Measurements from ENCODE around the gene CSMD2.

Gene CSMD2

DNA sequence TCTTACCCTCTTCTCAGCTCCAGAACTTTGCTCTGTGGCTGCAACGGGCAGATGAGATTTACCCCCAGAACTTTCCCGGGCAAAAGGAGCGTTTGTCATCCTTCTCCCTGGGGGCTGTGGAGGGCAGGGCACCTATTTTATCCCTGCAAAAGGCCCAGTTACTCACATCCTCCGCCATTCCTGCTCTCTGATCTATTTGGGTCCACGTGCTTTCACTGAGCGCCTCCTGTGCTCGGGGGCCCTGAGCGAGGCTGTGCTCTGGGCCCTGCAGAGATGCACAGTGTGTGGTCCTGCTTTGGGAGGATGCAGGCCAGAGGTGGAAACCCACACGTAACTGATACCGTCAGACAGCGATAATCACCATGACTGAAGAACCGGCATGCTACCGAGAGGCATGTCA, 2.4 kb upstream of the CSMD2 start:
- H3K4me3 Mint-ChIP-seq = no peak overlapping the region
- ATAC-seq (replicated peaks; ENCODE audit: extremely low read depth, poor library complexity, severe bottlenecking) (no peak), DNase-seq (ENCODE audit: low spot score in 2 of 2) (no peak)
- no peak overlapping the region for H3K27ac Mint-ChIP-seq (ENCODE audit: low read depth)
- H3K4me1 Mint-ChIP-seq = peaks cover 5% of the 10 kb centered on the region
- no peaks in the 10 kb centered on the region for H3K36me3 Mint-ChIP-seq (ENCODE audit: insufficient read depth)
- H3K27me3 Mint-ChIP-seq = peaks cover 70% of the 10 kb centered on the region
- no peaks in the 10 kb centered on the region for H3K9me3 Mint-ChIP-seq

DNA sequence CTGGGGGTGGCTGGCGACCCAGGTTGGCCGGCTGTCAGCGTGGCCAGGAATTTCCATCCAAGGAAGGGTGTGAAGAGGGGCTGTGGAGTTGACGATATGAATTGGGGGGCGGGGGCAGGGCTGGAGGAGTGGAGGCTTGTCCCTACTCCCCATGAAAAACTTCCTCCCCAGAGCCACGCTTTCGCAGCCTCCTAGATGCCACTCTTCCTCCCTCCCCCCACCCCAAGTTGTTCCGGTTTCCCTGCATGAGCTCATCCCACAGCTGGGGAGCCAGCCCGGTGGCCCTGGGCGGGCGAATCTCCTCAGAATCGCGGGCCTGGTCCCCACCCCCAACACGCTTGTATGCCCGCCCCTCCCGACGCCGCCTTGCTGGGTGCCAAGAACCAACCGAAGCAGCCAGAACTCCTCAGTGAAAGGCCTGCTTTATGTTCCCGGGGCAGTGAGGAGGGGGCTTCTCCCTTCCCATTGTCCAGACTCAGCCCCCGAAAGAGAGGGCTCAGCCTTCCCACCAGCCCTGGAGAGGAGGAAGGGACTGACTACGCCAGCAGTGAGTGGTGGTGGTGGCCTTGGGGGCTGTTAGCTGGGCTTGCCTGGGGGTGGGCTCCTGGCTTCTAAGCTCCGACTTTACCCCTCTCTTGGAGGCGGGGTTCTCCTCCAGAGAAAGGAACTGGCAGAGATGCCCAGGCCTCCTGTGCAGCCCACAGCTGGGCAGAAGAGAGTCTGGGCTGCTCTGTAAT, 1.8 kb upstream of the CSMD2 start:
- Mint-ChIP-seq H3K4me1 (peaks cover 5% of the 10 kb centered on the region), H3K9me3 (no peaks in the 10 kb centered on the region), H3K36me3 (ENCODE audit: insufficient read depth) (no peaks in the 10 kb centered on the region), H3K4me3 (no peak overlapping the region), H3K27me3 (peaks cover 76% of the 10 kb centered on the region), H3K27ac (ENCODE audit: low read depth) (no peak overlapping the region)
- ATAC-seq (replicated peaks; ENCODE audit: extremely low read depth, poor library complexity, severe bottlenecking) (no peak), DNase-seq (ENCODE audit: low spot score in 2 of 2) (no peak)

DNA sequence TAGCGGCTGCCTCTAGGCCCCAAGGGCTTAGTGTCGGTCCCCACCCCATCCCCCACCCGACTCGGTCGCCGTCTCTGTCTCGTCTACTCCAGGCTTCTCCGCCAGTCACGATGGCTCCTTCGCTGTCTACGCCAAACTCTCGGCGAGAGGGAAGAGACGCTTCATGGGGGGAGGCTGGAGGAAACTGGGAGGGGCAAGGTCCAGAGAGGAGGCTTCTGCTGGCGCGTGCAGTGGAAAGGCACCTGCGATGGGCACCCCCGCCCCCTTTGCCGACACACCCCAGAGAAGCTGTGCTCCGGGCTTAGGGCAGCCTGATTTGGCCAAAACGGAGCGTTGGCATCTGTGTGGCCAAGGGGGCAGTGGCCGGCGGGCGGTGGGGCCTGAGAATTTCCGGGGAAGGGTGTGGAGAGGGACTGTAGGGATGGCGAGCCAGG, 1.2 kb upstream of the CSMD2 start:
- no peaks in the 10 kb centered on the region for H3K36me3 Mint-ChIP-seq (ENCODE audit: insufficient read depth)

DNA sequence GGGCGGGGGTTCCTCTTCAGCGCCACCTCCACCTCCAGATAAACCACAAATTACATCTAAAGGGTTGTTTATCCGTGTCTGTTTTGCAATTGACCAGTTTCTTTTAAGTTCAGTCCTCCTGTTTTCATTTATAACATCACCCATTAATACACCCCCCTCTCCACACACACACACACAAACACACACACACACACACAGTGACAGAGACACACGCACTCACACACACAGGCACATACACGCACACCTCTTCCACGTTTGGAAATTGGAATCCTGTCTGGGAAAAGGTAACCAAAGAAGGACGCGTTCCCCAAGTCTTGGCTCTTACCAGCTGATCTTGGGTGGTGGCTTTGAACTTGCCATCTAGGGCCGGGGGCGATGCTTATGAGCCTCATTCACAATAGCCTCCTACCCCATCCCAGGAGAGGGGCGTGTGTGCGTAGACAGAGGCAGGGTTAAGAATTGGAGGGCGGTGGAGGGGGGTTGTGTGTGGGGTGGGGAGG, 442 bp upstream of the CSMD2 start:
- ATAC-seq (replicated peaks; ENCODE audit: extremely low read depth, poor library complexity, severe bottlenecking) = no peak
- H3K36me3 Mint-ChIP-seq (ENCODE audit: insufficient read depth) = no peaks in the 10 kb centered on the region
- no peaks in the 10 kb centered on the region for H3K9me3 Mint-ChIP-seq
- H3K27ac Mint-ChIP-seq (ENCODE audit: low read depth) = no peak overlapping the region
- DNase-seq (ENCODE audit: low spot score in 2 of 2) = no peak
- peaks cover 5% of the 10 kb centered on the region for H3K4me1 Mint-ChIP-seq
- peak overlapping the region; percentile 1 for H3K4me3 Mint-ChIP-seq
- peaks cover 77% of the 10 kb centered on the region for H3K27me3 Mint-ChIP-seq

More for the DNA sequence above, 1.2 kb upstream of the CSMD2 start:
- ATAC-seq (replicated peaks; ENCODE audit: extremely low read depth, poor library complexity, severe bottlenecking) = no peak
- H3K4me1 Mint-ChIP-seq = peaks cover 5% of the 10 kb centered on the region
- no peak overlapping the region for H3K27ac Mint-ChIP-seq (ENCODE audit: low read depth)
- DNase-seq (ENCODE audit: low spot score in 2 of 2) = no peak
- H3K4me3 Mint-ChIP-seq = no peak overlapping the region
- H3K9me3 Mint-ChIP-seq = no peaks in the 10 kb centered on the region
- peaks cover 77% of the 10 kb centered on the region for H3K27me3 Mint-ChIP-seq

DNA sequence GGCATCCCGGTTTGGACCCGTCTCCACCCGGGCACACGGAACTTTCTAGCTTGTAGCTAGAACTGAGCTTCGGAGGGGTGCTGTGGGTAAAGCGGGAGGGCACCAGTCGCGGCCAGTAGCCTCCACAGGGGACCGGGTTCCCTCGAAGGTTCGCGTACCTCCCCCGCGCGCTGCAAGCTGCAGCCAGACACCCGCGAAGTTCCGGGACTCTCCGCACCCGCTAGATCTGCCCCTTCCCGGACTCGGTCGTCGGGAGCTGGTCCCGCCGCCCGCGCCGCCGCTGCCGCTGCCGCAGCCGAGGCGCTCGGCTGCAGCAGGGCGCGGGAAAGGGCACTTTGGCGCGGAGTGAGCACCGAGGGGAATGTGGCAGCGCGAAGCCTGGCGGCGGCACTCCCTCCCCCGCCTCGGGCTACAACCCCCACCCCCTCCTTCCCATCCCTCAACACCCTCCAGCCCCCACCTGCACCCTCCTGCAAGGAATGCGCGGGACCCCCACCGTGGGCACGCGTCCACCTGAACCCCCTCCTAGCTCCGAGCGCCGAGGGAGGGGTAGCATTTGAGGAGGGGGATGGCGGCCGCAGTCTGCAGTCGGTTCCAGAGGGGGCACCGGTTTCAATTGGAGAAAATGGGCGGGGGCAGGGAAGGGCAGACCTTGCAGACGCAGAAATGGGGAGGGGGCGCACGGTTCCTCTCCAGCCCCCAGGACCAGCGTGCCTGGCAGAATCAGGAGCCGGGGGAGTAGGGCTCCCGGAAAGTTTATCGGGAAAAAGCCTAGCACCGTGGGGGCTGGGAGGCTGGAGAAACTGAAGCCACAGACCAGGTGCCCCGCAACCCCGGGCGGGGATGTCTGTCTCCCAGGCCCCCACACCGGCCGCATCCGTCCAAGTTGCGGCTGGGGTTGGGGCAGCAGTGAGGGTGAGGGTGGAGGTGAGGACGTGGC, 968 bp downstream of the CSMD2 start:
- H3K9me3 Mint-ChIP-seq = no peaks in the 10 kb centered on the region
- DNase-seq (ENCODE audit: low spot score in 2 of 2) (no peak), ATAC-seq (replicated peaks; ENCODE audit: extremely low read depth, poor library complexity, severe bottlenecking) (no peak)
- H3K36me3 Mint-ChIP-seq (ENCODE audit: insufficient read depth) = no peaks in the 10 kb centered on the region
- peaks cover 77% of the 10 kb centered on the region for H3K27me3 Mint-ChIP-seq
- H3K4me1 Mint-ChIP-seq = peaks cover 5% of the 10 kb centered on the region
- no peak overlapping the region for H3K4me3 Mint-ChIP-seq
- no peak overlapping the region for H3K27ac Mint-ChIP-seq (ENCODE audit: low read depth)

DNA sequence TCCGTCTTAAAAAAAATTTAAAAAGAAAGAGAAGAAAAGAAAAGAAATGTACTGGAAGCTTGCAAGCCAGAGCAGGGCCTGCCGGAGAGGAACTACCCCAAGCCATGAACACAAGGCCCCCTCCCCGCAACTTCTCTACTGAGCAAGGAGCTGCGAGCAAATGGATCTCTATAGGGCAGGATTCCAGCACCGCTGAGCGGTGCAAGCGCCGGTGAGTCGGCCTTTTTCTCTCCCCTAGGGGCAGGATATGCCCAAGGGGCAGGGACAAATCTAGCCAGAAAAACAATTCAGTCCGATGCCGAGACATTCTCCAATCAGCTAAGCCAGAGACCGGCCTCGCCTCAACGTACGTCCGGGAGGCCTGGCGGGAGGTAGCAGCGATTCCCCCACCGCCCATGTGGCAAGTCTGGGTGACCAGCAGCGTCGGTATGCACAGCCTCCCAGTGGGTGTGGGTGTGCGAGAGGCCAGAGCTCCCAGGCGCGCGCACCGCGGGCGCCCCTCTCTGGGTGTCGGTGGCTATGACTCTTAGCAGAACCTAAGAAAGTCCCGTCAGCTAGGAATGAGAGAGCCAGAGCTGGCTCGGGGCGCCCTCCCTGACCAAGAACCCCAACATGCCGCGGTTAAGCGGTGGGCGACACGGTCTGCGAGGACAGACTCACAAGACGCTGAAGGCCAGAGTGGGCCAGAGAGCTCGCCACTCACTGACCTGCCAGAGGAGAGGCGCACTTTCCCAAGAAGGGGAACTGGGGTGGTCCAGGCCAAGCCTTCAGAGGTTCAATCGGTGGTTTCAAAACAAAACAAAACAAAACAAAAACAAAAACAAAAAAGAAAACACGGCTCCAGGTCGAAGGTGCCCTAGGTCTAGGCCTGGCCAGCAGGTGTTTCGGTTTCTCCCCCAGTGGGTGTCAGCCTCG, 1.9 kb downstream of the CSMD2 start:
- no peak for ATAC-seq (replicated peaks; ENCODE audit: extremely low read depth, poor library complexity, severe bottlenecking)
- DNase-seq (ENCODE audit: low spot score in 2 of 2) = no peak
- no peaks in the 10 kb centered on the region for H3K36me3 Mint-ChIP-seq (ENCODE audit: insufficient read depth)
- H3K27me3 Mint-ChIP-seq = peaks cover 76% of the 10 kb centered on the region
- H3K9me3 Mint-ChIP-seq = no peaks in the 10 kb centered on the region
- no peak overlapping the region for H3K27ac Mint-ChIP-seq (ENCODE audit: low read depth)
- H3K4me3 Mint-ChIP-seq = peak overlapping the region; percentile 41
- H3K4me1 Mint-ChIP-seq = peaks cover 5% of the 10 kb centered on the region

DNA sequence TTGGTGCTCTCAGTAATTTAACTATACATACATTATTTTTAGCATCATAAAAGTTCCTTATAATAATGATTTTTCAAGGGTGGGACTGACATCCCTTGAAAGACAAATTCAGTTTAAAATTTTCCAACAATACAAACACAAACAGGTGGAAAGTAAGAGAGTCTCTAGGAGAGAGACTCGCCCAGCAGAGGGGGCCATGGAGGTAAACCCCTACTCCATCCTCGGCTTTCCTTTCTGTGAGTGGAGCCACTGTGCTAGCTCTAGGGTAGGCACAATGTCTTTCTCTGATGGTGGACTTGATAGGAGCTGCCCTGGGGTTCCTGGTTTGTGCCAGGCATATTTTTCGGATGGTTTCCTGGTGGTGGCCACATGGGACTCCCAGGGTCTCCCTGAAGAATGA, 8.3 kb downstream of the CSMD2 start:
- Mint-ChIP-seq H3K27me3 (peaks cover 82% of the 10 kb centered on the region), H3K36me3 (ENCODE audit: insufficient read depth) (no peaks in the 10 kb centered on the region)
- no peak for DNase-seq (ENCODE audit: low spot score in 2 of 2)

DNA sequence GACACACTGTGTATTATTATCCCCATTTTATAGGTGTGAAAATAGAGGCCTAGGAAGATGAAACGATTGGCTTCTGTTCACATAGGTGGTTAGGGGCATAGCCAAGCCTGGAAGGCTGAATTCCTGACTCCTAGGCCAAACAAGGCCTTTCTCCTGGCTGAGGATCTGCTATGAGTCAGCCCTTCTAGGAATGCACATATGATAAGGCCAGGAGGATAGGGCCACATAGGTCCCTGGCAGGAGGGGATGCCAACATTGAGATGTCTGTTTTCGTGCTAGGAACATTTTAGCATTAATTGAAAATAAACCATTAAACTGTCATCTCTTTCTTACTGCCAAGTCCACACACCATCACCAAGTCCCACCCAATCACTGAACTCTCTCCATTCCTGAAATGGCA, 9.2 kb downstream of the CSMD2 start:
- ATAC-seq (replicated peaks; ENCODE audit: extremely low read depth, poor library complexity, severe bottlenecking) = no peak
- H3K9me3 Mint-ChIP-seq = no peaks in the 10 kb centered on the region
- H3K36me3 Mint-ChIP-seq (ENCODE audit: insufficient read depth) = no peaks in the 10 kb centered on the region
- H3K27me3 Mint-ChIP-seq = peaks cover 80% of the 10 kb centered on the region
- no peak overlapping the region for H3K4me3 Mint-ChIP-seq
- no peaks in the 10 kb centered on the region for H3K4me1 Mint-ChIP-seq
- no peak overlapping the region for H3K27ac Mint-ChIP-seq (ENCODE audit: low read depth)
- DNase-seq (ENCODE audit: low spot score in 2 of 2) = no peak

More for the DNA sequence above, 8.3 kb downstream of the CSMD2 start:
- H3K4me3 Mint-ChIP-seq = no peak overlapping the region
- ATAC-seq (replicated peaks; ENCODE audit: extremely low read depth, poor library complexity, severe bottlenecking) = no peak
- H3K4me1 Mint-ChIP-seq = no peaks in the 10 kb centered on the region
- H3K9me3 Mint-ChIP-seq = no peaks in the 10 kb centered on the region
- no peak overlapping the region for H3K27ac Mint-ChIP-seq (ENCODE audit: low read depth)

DNA sequence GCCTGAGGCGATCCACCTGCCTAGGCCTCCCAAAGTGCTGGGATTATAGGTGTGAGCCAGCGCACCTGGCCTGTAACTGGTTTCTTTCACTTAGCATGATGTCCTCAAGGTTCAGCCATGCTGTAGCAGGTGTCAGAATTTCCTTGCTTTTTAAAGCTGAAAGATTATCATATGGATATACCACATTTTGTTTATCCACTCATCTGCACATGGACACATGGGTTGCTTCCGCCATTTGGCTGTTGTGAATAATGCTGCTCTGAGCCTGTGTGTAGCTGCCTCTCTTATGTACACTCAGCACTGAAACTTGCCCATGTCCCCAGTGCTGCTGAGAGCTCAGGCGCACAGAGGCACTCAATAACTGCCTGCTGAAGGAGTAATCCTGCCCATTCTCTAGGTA, 11.8 kb downstream of the CSMD2 start:
- no peak for ATAC-seq (replicated peaks; ENCODE audit: extremely low read depth, poor library complexity, severe bottlenecking)
- Mint-ChIP-seq H3K27me3 (peaks cover 65% of the 10 kb centered on the region), H3K27ac (ENCODE audit: low read depth) (no peak overlapping the region), H3K4me3 (no peak overlapping the region), H3K4me1 (no peaks in the 10 kb centered on the region), H3K36me3 (ENCODE audit: insufficient read depth) (no peaks in the 10 kb centered on the region), H3K9me3 (no peaks in the 10 kb centered on the region)
- no peak for DNase-seq (ENCODE audit: low spot score in 2 of 2)

DNA sequence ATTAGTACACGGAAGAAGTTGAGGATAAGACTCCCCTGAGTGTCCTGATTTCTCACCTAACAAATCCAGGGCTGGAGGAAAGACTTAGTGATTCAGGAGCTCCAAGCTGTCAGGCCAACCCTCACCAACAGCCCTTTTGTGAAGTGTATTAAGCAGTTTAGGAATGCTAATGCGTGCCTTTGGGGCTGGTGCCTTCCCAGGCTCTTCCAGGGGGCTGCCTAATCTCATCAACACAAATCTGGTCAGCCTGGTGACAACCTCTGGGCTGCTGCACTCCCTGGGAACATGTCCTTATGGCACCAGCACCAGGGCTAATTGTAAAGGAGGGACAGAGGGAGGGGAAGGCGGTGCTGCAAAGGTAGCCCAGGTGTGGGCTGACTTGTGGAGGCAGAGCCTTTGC, 15.5 kb downstream of the CSMD2 start:
- H3K4me3 Mint-ChIP-seq = no peak overlapping the region
- no peak overlapping the region for H3K27ac Mint-ChIP-seq (ENCODE audit: low read depth)
- H3K4me1 Mint-ChIP-seq = no peaks in the 10 kb centered on the region
- ATAC-seq (replicated peaks; ENCODE audit: extremely low read depth, poor library complexity, severe bottlenecking) = no peak
- H3K27me3 Mint-ChIP-seq = peaks cover 73% of the 10 kb centered on the region
- no peak for DNase-seq (ENCODE audit: low spot score in 2 of 2)
- H3K9me3 Mint-ChIP-seq = no peaks in the 10 kb centered on the region
- no peaks in the 10 kb centered on the region for H3K36me3 Mint-ChIP-seq (ENCODE audit: insufficient read depth)

DNA sequence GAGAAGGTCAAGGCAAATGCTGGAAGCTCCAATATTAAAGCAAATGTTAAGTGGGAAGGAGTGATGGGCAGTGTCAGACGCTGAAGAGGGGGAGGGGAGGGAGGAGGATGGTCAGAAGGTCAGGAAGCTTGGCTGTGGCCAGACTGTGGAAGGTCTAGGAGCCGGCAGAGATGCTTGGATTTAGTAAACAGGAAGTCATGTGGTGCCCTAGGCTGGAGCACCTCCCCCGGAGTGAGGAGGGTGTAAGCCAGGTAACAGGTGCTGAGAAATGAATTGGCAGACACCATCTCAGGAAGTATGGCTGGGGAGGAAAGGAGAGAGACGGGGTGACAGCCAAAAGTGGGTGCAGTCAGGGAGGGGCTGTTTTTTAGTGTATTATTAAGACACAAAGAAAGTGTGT, 17.7 kb downstream of the CSMD2 start:
- H3K27ac Mint-ChIP-seq (ENCODE audit: low read depth) = no peak overlapping the region
- H3K4me1 Mint-ChIP-seq = no peaks in the 10 kb centered on the region
- peaks cover 52% of the 10 kb centered on the region for H3K27me3 Mint-ChIP-seq
- ATAC-seq (replicated peaks; ENCODE audit: extremely low read depth, poor library complexity, severe bottlenecking) = no peak
- H3K9me3 Mint-ChIP-seq = no peaks in the 10 kb centered on the region
- no peaks in the 10 kb centered on the region for H3K36me3 Mint-ChIP-seq (ENCODE audit: insufficient read depth)
- no peak overlapping the region for H3K4me3 Mint-ChIP-seq
- no peak for DNase-seq (ENCODE audit: low spot score in 2 of 2)

DNA sequence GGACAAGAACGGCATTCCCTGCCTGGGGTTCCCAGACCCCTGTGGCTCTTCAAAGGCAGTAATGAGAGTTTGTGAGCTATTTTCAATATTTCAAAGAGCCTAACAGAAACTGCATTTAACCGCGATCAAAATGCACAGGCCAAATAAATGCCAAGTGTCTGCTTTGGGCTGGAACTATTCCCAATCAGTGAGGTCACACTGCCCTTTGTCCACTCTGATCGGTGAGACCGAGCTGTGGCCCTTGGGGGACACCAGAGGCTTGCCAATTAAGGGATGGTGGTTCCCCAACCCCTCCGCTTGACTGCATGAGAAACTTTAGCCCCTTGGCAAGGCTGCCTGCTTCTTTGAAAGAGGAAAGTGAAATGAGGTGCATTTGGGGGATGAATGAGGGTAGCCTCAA, 20.3 kb downstream of the CSMD2 start:
- Mint-ChIP-seq H3K36me3 (ENCODE audit: insufficient read depth) (no peaks in the 10 kb centered on the region), H3K9me3 (no peaks in the 10 kb centered on the region), H3K4me1 (no peaks in the 10 kb centered on the region), H3K27me3 (peaks cover 51% of the 10 kb centered on the region), H3K4me3 (no peak overlapping the region), H3K27ac (ENCODE audit: low read depth) (no peak overlapping the region)
- DNase-seq (ENCODE audit: low spot score in 2 of 2) = no peak
- no peak for ATAC-seq (replicated peaks; ENCODE audit: extremely low read depth, poor library complexity, severe bottlenecking)
